MCF 10A (cell line): Measurements from ENCODE around the gene SELENOK. TPM values are rescaled to one million over a fixed set of nuclear protein-coding genes. Genes with fewer than 3 reads are reported as not detected.

Source experiments
- BruUV-seq: library from RNA; stranded (reverse); fragments of 400-500 nt; replicated peaks from 2 replicates; lab custom pipeline; 2021; lab: Mats Ljungman, UMichigan
- CTCF ChIA-PET: fragments of 300-600 bp; sonication (Branson Sonifier 250); formaldehyde crosslinking; extraction: SDS; loops from one replicate; lab custom pipeline; 2021; ENCODE audit warnings: antibody characterized with exemption, inconsistent platforms; lab: Yijun Ruan, JAX
- POLR2A ChIA-PET: fragments of 300-600, 350-650 bp; sonication (Branson Sonifier 250); formaldehyde crosslinking; extraction: SDS; loops from one replicate; lab custom pipeline; 2020; ENCODE audit warnings: antibody characterized with exemption, inconsistent platforms; lab: Yijun Ruan, JAX
- DNase-seq: peaks from one replicate; pipeline ENCODE4 v3.0.0-alpha.2; 2018; ENCODE audit not compliant: unreplicated experiment
- H3K27ac Mint-ChIP-seq: one replicate; pipeline ENCODE4 v1.8.0; 2022; ENCODE audit warnings: mild to moderate bottlenecking, low read depth, mixed read lengths; ENCODE audit not compliant: unreplicated experiment
- H3K27me3 Mint-ChIP-seq: one replicate; pipeline ENCODE4 v1.8.0; 2022; ENCODE audit warnings: mixed read lengths; ENCODE audit not compliant: insufficient read depth, unreplicated experiment
- H3K36me3 Mint-ChIP-seq: one replicate; pipeline ENCODE4 v1.8.0; 2022; ENCODE audit warnings: mild to moderate bottlenecking, moderate library complexity, mixed read lengths; ENCODE audit not compliant: insufficient read depth, unreplicated experiment
- H3K4me1 Mint-ChIP-seq: one replicate; pipeline ENCODE4 v1.8.0; 2022; ENCODE audit warnings: mixed read lengths; ENCODE audit not compliant: insufficient read depth, unreplicated experiment
- H3K4me3 Mint-ChIP-seq: one replicate; pipeline ENCODE4 v1.8.0; 2022; ENCODE audit warnings: mild to moderate bottlenecking, moderate library complexity, mixed read lengths; ENCODE audit not compliant: unreplicated experiment
- H3K9me3 Mint-ChIP-seq: one replicate; pipeline ENCODE4 v1.8.0; 2022; ENCODE audit warnings: mixed read lengths; ENCODE audit not compliant: unreplicated experiment
- intact Hi-C: fragments of 100-400 bp; cut with micrococcal nuclease; formaldehyde crosslinking; loops from 2 replicates; pipeline ENCODE4 v1.14.1; 2022
- total RNA-seq: library from RNA; stranded (reverse); gene quantifications from 2 replicates; pipeline ENCODE4 v1.2.3, GENCODE V29; 2022
- TF ChIP-seq, protein P1 (sequence below): fragments of 200-600 bp; IDR thresholded peaks from one replicate; pipeline ENCODE4 v1.8.0; 2022; ENCODE audit warnings: antibody characterized with exemption, mild to moderate bottlenecking; ENCODE audit not compliant: unreplicated experiment

The SELENOK gene
- total RNA-seq, 1 experiment from 2014 or later = 55.6 TPM

DNA sequence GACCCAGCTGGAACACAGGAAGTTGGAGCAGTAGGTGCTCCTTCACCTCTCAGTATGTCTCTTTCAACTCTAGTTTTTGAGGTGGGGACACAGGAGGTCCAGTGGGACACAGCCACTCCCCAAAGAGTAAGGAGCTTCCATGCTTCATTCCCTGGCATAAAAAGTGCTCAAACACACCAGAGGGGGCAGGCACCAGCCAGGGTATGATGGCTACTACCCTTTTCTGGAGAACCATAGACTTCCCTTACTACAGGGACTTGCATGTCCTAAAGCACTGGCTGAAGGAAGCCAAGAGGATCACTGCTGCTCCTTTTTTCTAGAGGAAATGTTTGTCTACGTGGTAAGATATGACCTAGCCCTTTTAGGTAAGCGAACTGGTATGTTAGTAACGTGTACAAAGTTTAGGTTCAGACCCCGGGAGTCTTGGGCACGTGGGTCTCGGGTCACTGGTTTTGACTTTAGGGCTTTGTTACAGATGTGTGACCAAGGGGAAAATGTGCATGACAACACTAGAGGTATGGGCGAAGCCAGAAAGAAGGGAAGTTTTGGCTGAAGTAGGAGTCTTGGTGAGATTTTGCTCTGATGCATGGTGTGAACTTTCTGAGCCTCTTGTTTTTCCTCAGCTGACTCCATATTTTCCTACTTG is 33.4 kb downstream of the SELENOK start:
- H3K4me3 Mint-ChIP-seq = no peak overlapping the region
- H3K27me3 Mint-ChIP-seq = no peaks in the 10 kb centered on the region
- TF ChIP-seq, protein P1, sequence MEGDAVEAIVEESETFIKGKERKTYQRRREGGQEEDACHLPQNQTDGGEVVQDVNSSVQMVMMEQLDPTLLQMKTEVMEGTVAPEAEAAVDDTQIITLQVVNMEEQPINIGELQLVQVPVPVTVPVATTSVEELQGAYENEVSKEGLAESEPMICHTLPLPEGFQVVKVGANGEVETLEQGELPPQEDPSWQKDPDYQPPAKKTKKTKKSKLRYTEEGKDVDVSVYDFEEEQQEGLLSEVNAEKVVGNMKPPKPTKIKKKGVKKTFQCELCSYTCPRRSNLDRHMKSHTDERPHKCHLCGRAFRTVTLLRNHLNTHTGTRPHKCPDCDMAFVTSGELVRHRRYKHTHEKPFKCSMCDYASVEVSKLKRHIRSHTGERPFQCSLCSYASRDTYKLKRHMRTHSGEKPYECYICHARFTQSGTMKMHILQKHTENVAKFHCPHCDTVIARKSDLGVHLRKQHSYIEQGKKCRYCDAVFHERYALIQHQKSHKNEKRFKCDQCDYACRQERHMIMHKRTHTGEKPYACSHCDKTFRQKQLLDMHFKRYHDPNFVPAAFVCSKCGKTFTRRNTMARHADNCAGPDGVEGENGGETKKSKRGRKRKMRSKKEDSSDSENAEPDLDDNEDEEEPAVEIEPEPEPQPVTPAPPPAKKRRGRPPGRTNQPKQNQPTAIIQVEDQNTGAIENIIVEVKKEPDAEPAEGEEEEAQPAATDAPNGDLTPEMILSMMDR = no peak
- no peak for DNase-seq
- H3K36me3 Mint-ChIP-seq = peaks cover 6% of the 10 kb centered on the region
- POLR2A ChIA-PET = interaction anchor here (0.9 kb wide), 1 partner anchor 34 kb away, joined by 3 read pairs; the partner anchor contains the start of gene SELENOK
- H3K4me1 Mint-ChIP-seq = no peaks in the 10 kb centered on the region
- no TSS peak for BruUV-seq
- H3K27ac Mint-ChIP-seq = no peak overlapping the region
- H3K9me3 Mint-ChIP-seq = no peaks in the 10 kb centered on the region
- intact Hi-C loops = no loop called here
- CTCF ChIA-PET = no interaction called here

DNA sequence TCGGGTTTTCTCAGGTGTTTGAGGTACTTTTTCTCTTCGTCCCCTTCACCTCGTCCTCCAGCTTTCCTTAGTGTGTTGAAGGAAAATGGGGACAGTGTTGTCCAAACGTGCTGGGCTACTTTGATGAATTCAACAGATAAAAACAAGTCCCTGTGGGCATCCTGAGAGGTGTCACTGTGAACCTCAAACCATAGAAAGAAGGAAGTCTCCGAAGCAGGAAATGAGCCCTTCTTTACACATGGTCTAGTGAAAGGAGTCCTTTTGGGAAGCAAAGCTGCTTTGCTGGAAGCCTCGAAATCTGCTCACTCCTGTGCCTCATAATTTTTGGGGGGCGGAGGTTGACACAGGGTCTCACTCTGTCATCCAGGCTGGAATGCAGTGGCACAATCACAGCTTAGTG is 34.7 kb downstream of the SELENOK start:
- Mint-ChIP-seq H3K9me3 (no peaks in the 10 kb centered on the region), H3K27me3 (no peaks in the 10 kb centered on the region), H3K4me1 (no peaks in the 10 kb centered on the region), H3K27ac (no peak overlapping the region), H3K36me3 (peaks cover 6% of the 10 kb centered on the region), H3K4me3 (no peak overlapping the region)
- ChIA-PET POLR2A (no interaction called here), CTCF (interaction anchor here (0.6 kb wide), 1 partner anchor 34 kb away, joined by 3 read pairs; no protein-coding TSS in a partner anchor)
- TF ChIP-seq, protein P1 = no peak
- intact Hi-C loops = no loop called here
- BruUV-seq = no TSS peak
- no peak for DNase-seq

DNA sequence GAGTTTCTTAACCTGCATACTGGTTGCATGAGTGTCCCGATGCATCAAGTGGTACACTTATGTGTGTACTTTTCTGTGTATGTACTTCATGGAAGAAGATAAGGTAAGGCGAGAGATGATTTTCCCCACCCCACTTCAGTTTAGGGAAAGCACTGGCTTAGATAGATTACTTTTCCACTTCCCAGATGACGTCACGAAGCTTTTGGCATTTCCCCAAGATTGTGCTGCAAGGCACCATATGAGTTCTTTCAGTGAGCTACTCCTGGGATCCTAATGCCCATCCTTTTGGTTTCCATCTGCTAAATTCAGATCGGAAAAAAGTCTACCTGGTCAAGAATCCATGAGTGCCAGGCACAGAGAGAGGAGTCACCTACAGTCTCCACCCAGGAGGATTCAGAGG is 40.8 kb downstream of the SELENOK start:
- Mint-ChIP-seq H3K27ac (no peak overlapping the region), H3K9me3 (no peaks in the 10 kb centered on the region), H3K36me3 (no peaks in the 10 kb centered on the region), H3K27me3 (no peaks in the 10 kb centered on the region), H3K4me1 (no peaks in the 10 kb centered on the region), H3K4me3 (no peak overlapping the region)
- BruUV-seq = no TSS peak
- intact Hi-C loops = no loop called here
- TF ChIP-seq, protein P1 = no peak
- DNase-seq = peak; percentile 42
- POLR2A ChIA-PET = no interaction called here
- CTCF ChIA-PET = no interaction called here

DNA sequence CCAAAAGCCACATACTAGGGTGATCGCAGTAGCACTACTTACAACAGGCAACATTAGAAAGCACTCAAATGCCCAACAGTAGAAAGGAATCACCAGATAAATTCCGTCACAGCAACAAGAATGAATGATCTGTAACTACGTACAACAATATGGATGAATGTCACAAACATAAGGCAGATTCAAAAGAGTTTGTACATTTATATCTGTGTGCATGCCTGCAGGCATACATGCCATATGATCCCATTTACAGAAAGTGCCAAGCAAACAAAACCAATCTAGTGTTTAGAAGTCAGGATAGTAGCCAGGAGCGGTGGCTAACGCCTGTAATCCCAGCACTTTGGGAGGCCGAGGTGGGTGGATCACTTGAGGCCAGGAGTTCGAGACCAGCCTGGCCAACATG is 41.7 kb downstream of the SELENOK start:
- Mint-ChIP-seq H3K27ac (no peak overlapping the region), H3K27me3 (no peaks in the 10 kb centered on the region), H3K4me3 (no peak overlapping the region), H3K36me3 (no peaks in the 10 kb centered on the region), H3K4me1 (no peaks in the 10 kb centered on the region), H3K9me3 (no peaks in the 10 kb centered on the region)
- intact Hi-C loops = no loop called here
- POLR2A ChIA-PET = no interaction called here
- BruUV-seq = no TSS peak
- CTCF ChIA-PET = no interaction called here
- DNase-seq = no peak
- TF ChIP-seq, protein P1 = no peak
